ENCODE results near the gene PITPNC1. TPM values are rescaled to one million over a fixed set of nuclear protein-coding genes. Genes with fewer than 3 reads are reported as not detected.
A peak's percentile ranks its signal among the peaks of the same experiment; 100 is the strongest.

PITPNC1 gene
- total RNA-seq, 1 experiment from 2014 or later: 37.5 TPM

DNA sequence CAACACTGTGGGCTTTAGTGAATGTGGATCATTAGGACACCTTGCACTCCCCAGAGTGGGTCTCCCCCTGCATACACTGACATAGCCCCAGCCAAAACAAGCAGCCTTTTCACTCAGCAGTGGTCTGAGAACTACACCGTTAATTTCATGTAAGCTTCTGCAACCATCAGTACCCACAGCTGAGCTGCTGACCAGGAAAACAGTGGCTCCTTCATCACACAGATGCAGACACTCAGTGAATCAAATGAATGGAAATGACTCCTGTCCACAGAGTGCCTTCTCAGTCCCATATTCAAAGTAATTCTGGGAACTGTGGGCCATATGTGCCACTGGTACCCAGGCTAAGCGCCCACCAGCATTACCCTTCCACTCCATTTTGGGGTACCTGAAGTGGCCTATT is 301.3 kb downstream of the PITPNC1 start:
- Mint-ChIP-seq H3K27ac (0 out of 7 replicates have a peak overlapping the region, but pooled peaks of 1 of the 3 experiments have one; percentile 17), H3K9me3 (no peaks in the 10 kb centered on the region), H3K4me3 (no peak overlapping the region), H3K27me3 (ENCODE audit: low read depth) (no peaks in the 10 kb centered on the region), H3K36me3 (ENCODE audit: insufficient read depth in 1 of 3, low read depth in 3 of 3) (peaks cover 0 to 6% (median 0%) of the 10 kb centered on the region in 3 experiments; a peak in 4 of 7 replicates), H3K4me1 (no peaks in the 10 kb centered on the region)
- H2AK5ac ChIP-seq (ENCODE audit: insufficient read length, low read length): no peak overlapping the region
- no peak for DNase-seq
- no peak overlapping the region for H3K4me2 ChIP-seq (ENCODE audit: insufficient read depth, insufficient read length, low read length)
- H4K5ac ChIP-seq (ENCODE audit: insufficient read length, low read depth, low read length): no peak overlapping the region
- H3K27me3 ChIP-seq (ENCODE audit: insufficient read depth, low read length): no peaks in the 10 kb centered on the region
- no peaks in the 10 kb centered on the region for H3K4me1 ChIP-seq (ENCODE audit: insufficient read depth, low read length)
- no peaks in the 10 kb centered on the region for H3K79me2 ChIP-seq (ENCODE audit: insufficient read depth, low read length)
- H3K23me2 ChIP-seq (ENCODE audit: insufficient read length, low read depth, low read length, poor library complexity, severe bottlenecking): no peaks in the 10 kb centered on the region
- whole genome bisulfite sequencing (ENCODE audit: extremely low coverage, insufficient read length, low lambda C conversion rate): no CpG with 5 or more reads among the region's 2 CpGs
- no peaks in the 10 kb centered on the region for H4K20me1 ChIP-seq (ENCODE audit: control insufficient read depth, insufficient read depth, insufficient read length)
- no peak overlapping the region for H2BK12ac ChIP-seq (ENCODE audit: insufficient read length, low read depth, low read length)
- H4K8ac ChIP-seq (replicated peaks; ENCODE audit: insufficient read length, low read depth, low read length): no peak overlapping the region
- H3K18ac ChIP-seq (ENCODE audit: insufficient read length, low read depth, low read length): no peak overlapping the region
- H2BK120ac ChIP-seq (ENCODE audit: low read depth, low read length, poor library complexity, severe bottlenecking): no peak overlapping the region
- H4K91ac ChIP-seq (ENCODE audit: insufficient read length, low read depth, low read length): no peak overlapping the region
- no peak overlapping the region for H3K14ac ChIP-seq (ENCODE audit: insufficient read depth, low read length)
- H3T11ph ChIP-seq (ENCODE audit: low read length): no peak overlapping the region
- H3K4ac ChIP-seq (ENCODE audit: low read depth, low read length): no peak overlapping the region
- H3K79me1 ChIP-seq (ENCODE audit: insufficient read depth, low read depth, low read length, poor library complexity, severe bottlenecking): no peaks in the 10 kb centered on the region
- no peak overlapping the region for H2BK15ac ChIP-seq (ENCODE audit: low read depth, low read length)
- no peak overlapping the region for H3K9ac ChIP-seq (ENCODE audit: extremely low read depth, insufficient read length, low read length)
- no peak overlapping the region for H3K27ac ChIP-seq (ENCODE audit: insufficient read length, low read depth, low read length)
- H2BK20ac ChIP-seq (ENCODE audit: low read depth, low read length, poor library complexity, severe bottlenecking): no peak overlapping the region
- no peak overlapping the region for H2AFZ ChIP-seq (ENCODE audit: low read length)
- TF ChIP-seq, protein P1, sequence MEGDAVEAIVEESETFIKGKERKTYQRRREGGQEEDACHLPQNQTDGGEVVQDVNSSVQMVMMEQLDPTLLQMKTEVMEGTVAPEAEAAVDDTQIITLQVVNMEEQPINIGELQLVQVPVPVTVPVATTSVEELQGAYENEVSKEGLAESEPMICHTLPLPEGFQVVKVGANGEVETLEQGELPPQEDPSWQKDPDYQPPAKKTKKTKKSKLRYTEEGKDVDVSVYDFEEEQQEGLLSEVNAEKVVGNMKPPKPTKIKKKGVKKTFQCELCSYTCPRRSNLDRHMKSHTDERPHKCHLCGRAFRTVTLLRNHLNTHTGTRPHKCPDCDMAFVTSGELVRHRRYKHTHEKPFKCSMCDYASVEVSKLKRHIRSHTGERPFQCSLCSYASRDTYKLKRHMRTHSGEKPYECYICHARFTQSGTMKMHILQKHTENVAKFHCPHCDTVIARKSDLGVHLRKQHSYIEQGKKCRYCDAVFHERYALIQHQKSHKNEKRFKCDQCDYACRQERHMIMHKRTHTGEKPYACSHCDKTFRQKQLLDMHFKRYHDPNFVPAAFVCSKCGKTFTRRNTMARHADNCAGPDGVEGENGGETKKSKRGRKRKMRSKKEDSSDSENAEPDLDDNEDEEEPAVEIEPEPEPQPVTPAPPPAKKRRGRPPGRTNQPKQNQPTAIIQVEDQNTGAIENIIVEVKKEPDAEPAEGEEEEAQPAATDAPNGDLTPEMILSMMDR (conservative IDR thresholded peaks at IDR 0.05): no peak
- H3K9me3 ChIP-seq (ENCODE audit: control insufficient read depth, low read depth, low read length): no peaks in the 10 kb centered on the region
- no peak overlapping the region for H2BK5ac ChIP-seq (ENCODE audit: insufficient read length, low read length)
- H3K56ac ChIP-seq (ENCODE audit: insufficient read length, low read depth, low read length): no peak overlapping the region
- no peak overlapping the region for H3K23ac ChIP-seq (ENCODE audit: insufficient read length, low read depth, low read length)

Measured in H9 (cell line).